ENCODE measurements around the gene SPRED2.

Gene SPRED2

DNA sequence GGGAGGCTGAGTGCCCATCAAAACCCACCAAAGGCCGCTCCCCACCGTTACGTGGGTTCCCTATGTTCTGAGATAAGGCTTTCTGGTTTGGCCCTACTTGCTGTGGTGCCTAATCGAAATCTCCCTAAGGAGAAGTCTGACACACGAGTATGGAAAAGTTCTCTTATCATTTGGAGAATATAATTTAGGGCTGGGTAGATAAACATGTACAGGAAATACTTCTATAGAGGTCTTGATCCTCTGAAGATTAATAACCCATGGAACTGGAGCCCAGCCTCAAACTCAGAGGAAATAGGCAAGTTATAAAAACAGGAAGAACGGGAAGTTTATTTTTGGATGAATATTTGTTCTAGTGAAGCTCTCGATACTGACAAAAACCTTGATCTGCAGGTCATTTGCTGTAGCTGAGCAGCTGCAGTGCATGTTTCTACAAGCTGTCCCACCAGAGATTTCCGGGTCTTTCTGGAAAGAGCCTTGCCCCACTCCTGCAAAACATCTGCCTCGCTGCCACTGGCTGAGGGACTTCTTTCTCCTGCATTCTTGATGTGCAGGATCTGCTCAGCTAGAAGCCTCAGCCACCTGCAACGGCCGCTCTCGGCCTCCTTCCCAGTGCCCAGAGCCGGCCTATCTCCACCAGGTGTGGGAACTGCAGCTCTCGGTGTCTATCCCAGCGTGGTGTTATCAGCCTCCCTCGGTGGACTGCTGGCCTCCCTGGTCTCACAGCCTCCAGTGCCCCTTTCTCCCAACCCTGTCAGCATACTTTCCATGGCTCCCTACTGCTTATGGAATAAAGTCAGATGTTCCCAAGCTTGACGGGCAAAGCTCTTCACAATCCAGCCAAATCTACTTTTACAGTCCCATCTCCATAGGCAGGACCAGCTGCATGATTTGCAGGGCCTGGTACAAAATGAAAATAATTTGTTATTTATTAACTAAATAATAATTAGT is 48.6 kb downstream of the SPRED2 start:
- DNase-seq (ENCODE audit: low read depth): no peak

DNA sequence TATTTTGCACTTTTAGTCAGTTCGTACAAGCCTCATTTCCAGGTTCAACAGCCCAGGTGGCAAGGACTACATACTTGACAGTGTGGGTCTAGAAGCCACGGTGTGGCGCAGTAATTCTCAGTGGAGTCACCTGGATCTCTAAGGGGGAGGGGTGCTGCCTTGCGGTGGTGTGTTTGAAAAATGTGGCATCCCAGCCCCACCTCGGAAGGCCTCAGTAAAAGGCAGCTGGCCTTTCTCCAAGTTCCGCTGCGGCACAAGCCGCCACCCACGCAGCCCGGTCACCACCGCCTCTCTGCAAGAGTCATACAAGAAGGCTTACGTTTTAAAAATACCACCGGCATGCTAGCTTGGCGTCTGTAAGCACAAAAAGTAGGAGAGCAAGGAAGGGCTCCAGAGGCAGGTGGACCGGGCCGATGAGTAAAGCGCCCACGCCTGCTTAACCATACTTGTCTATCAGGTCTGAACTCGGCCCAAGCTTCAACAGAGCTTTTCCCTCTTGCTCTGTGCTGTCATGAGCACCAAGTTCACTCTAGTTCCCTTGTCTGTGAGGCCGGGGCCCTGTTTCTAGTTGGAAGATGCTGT is 49.5 kb downstream of the SPRED2 start:
- DNase-seq (ENCODE audit: low read depth): peak; percentile 48

DNA sequence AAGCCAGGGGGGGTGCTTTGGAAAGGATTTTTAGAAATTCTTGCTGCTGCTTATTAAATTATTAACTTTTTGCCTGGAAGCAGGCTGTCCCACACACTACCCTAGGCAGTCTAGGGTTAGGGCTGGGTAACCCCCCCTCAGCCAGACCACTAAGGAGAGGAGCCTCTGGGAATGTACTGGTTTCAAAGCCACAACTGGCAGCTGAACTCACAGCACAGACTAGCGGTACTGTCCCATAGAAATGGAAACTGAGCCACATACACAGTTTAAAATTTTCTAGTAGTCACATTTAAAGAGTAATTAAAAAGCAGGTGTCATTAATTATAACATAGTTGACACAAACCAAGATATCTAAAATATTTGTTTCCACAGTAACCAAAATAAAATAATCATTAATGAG is 50.1 kb downstream of the SPRED2 start:
- no peak for DNase-seq (ENCODE audit: low read depth)

DNA sequence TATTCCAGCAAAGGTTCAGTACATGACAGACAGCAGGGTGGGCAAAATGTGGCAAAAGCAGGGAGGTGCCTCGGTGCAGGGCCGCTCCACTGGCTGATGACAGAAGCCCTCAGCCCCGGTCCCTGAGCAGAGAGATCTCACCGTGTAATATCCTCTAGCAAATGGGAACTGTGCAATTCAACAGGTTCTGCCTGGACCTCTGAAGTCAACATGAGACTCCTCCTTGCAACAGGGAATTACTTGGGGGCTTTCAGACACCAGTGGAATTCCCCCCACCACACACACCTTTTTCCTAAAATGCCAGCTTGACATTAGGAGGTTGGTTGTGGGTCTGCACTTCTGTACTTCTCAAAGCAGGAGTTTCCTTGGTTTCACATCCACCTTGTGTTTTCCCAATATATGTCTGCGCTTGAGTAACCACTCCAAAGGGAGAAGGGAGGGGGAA is 50.8 kb downstream of the SPRED2 start:
- DNase-seq (ENCODE audit: low read depth): no peak

DNA sequence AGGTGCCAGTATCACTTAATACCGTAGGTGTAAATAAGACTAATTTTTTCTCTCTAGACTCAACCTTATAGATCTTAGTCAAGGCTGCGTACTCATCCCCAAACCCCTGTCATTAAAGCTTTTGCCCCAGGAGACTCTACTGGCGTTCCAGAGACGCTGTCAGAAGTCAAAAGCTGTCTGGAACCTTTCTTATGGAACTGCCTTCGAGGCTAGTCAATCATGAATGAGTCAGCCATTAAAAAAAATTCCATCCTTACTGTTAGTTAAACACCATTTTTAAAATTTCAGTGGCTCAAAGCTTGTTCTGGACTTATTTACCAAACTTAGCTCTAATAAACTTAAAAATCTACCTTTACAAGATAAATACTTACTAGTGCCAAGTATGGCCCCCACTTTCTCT is 52.1 kb downstream of the SPRED2 start:
- DNase-seq (ENCODE audit: low read depth): no peak

- DNase-seq (ENCODE audit: low read depth): no peak
These were observed 52.7 kb downstream of the SPRED2 start for GRCh38 chr2:65379721-65380171.

GRCh38 chr2:65379223-65379622 is 53.2 kb downstream of the SPRED2 start:
- DNase-seq (ENCODE audit: low read depth): no peak

GRCh38 chr2:65378290-65378689 is 54.1 kb downstream of the SPRED2 start:
- no peak for DNase-seq (ENCODE audit: low read depth)

- DNase-seq (ENCODE audit: low read depth): no peak
These were observed 54.7 kb downstream of the SPRED2 start for GRCh38 chr2:65377556-65378192.

DNA sequence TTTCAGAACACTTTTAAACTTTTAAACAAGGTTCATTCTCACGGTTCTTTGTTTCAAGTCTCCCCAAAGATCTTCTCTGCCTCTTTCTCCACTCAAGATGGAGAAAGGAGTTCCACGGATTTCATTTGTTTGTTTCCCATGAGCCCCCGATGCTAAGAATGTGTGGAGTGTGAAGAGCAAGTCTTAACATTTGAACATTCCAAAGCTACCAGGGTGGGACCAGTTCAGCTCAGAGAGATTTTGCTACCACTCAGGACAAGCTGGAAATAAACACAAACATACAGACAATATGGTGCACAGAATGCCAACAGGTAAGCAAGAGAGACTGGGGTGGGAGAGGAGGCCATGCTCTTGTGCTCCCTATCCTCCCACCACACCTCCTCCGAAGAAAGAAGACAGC is 56.7 kb downstream of the SPRED2 start:
- DNase-seq (ENCODE audit: low read depth): no peak

DNA sequence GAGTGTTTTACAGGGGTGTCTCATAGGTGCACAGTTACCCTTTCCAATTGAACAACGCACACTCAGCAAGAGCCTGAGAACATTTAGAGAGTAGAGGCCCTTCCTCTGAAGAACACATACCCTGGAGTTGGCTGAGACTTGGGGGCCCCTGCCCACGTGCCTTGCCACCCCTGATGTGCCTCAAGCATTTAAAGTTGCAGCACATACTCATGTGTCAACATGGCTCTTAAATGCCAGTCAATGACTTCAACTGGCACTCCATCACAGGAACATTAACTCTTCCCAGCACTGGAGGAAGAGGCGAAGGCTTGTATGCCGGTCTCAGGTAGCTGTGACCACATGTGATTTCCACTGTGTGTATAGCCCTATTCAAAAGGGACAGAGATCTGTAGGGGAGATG is 57.4 kb downstream of the SPRED2 start:
- no peak for DNase-seq (ENCODE audit: low read depth)

GRCh38 chr2:65374575-65374974 is 57.8 kb downstream of the SPRED2 start:
- no peak for DNase-seq (ENCODE audit: low read depth)

GRCh38 chr2:65373365-65373918 is 59.0 kb downstream of the SPRED2 start:
- no peak for DNase-seq (ENCODE audit: low read depth)

DNA sequence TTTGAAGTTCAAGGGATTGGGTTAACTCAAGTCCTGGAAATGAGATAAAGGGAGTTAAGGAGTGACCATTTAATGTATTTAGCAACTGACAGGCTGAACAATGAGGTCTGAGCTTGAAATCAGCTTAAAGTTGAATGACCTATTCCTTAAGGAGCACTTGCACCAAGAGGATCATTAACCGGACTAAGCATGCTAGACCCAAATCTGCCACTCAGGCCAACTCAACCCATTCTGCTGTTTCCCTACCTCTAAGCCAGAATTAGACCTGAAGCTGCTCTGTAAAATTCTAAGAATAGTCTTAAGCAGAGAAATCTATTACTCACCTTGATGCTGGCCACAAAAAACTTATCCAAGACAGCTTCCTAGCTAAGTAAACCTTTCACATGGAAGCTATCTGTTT is 59.8 kb downstream of the SPRED2 start:
- DNase-seq (ENCODE audit: low read depth): no peak

- DNase-seq (ENCODE audit: low read depth): no peak
These were observed 61.3 kb downstream of the SPRED2 start for GRCh38 chr2:65371074-65371434.

GRCh38 chr2:65370387-65371073 is 61.9 kb downstream of the SPRED2 start:
- no peak for DNase-seq (ENCODE audit: low read depth)

- no peak for DNase-seq (ENCODE audit: low read depth)
These were observed 62.4 kb downstream of the SPRED2 start for GRCh38 chr2:65369980-65370379.

DNA sequence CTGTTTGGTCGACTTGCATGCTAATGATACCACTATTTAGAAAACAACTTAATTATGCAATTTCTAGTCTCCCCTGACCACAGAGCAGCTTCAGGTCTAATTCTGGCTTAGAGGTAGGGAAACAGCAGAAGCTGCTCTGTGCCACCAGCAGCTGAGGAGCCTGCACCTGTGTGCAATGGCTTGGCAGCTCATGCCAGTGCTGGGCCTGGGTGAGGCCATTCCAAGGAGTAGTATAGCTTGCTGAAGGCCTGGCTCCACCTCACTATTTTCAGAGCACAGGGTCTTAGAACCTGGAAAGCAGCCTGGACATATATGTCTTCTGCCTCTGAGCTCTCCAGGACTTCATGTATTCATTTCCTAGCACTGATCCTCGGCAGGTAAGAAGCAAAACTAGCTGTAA is 62.8 kb downstream of the SPRED2 start:
- DNase-seq (ENCODE audit: low read depth): no peak

GRCh38 chr2:65368468-65368867 is 63.9 kb downstream of the SPRED2 start:
- DNase-seq (ENCODE audit: low read depth): no peak

GRCh38 chr2:65367524-65367923 is 64.9 kb downstream of the SPRED2 start:
- DNase-seq (ENCODE audit: low read depth): no peak

GRCh38 chr2:65366595-65367125 is 65.7 kb downstream of the SPRED2 start:
- DNase-seq (ENCODE audit: low read depth): no peak

Data from activated T-helper 1 cell treated with Interleukin-2 at 50 U/mL for 16 hours (primary cell).